RWPE2 (cell line): Measurements from ENCODE around the gene VASP.

Experiments
- ATAC-seq: fragments of 200-7000 bp; cut with Tn5 transposase; 3 replicates; pipeline ENCODE4 v1.9.1; 2021; ENCODE audit warnings: low read depth
- DNase-seq: peaks from one replicate; pipeline ENCODE4 v3.0.0-alpha.2; 2020; ENCODE audit warnings: low spot score
- H3K27ac ChIP-seq: fragments of 450-650 bp; 2 replicates; pipeline ENCODE4 v1.5.1; 2017; ENCODE audit warnings: mild to moderate bottlenecking; ENCODE audit not compliant: poor library complexity, severe bottlenecking
- H3K27me3 ChIP-seq: fragments of 250-450 bp; sonication (Bioruptor Pico); 2 replicates; pipeline ENCODE4 v1.5.1; 2021; ENCODE audit warnings: mild to moderate bottlenecking, moderate library complexity; ENCODE audit not compliant: insufficient read depth, poor library complexity, severe bottlenecking
- H3K36me3 ChIP-seq: fragments of 250-450 bp; sonication (Bioruptor Pico); 2 replicates; pipeline ENCODE4 v1.5.1; 2020; ENCODE audit warnings: low read depth, mild to moderate bottlenecking, moderate library complexity
- H3K4me1 ChIP-seq: fragments of 250-450 bp; sonication (Bioruptor Pico); 2 replicates; pipeline ENCODE4 v1.5.1; 2021; ENCODE audit warnings: mild to moderate bottlenecking, moderate library complexity; ENCODE audit not compliant: insufficient read depth, poor library complexity, severe bottlenecking
- H3K4me3 ChIP-seq: fragments of 250-450 bp; sonication (Bioruptor Pico); 2 replicates; pipeline ENCODE4 v1.5.1; 2021; ENCODE audit warnings: mild to moderate bottlenecking, moderate library complexity; ENCODE audit not compliant: severe bottlenecking
- H3K9me3 ChIP-seq: fragments of 250-450 bp; sonication (Bioruptor Pico); 2 replicates; pipeline ENCODE4 v1.5.1; 2021; ENCODE audit warnings: mild to moderate bottlenecking, moderate library complexity; ENCODE audit not compliant: severe bottlenecking
- TF ChIP-seq, protein P1 (sequence below): fragments of 450-650 bp; IDR thresholded peaks from one replicate; pipeline ENCODE4 v1.5.1; 2017; ENCODE audit warnings: mild to moderate bottlenecking, moderate library complexity; ENCODE audit not compliant: poor library complexity, severe bottlenecking

VASP gene

DNA sequence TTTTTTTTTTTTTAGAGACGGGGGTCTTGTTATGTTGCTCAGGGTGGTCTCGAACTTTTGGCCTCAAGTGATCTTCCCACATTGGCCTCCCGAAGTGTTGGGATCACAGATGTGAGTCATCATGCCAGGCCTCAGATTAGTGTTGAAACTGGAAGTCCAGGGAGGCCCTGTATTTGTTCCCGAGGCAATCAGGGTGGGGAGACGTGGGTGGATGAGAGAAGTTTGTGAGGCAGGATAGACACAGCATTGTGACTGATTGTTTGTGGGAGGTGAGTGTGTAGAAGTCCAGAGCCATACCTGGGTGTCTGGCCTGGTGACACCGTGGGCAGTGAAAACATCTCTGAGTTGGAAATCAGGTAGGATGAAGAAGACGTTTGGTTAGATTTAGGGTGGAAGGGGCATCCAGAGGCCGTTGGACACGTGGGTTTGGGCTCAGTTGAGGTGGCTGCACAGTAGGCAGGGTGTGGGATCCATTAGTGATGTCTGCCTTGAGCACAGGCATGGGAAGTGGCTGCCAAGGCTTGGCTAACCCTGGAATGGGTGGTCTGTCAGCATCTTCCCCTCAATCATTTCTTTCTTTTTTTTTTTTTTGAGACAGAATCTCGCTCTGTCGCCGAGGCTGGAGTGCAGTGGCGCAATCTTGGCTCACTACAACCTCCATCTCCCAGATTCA is 22.9 kb upstream of the VASP start:
- Histone ChIP-seq H3K27me3 (no peaks in the 10 kb centered on the region), H3K36me3 (no peaks in the 10 kb centered on the region), H3K9me3 (no peaks in the 10 kb centered on the region), H3K27ac (peak overlapping the region; percentile 4), H3K4me3 (no peak overlapping the region), H3K4me1 (no peaks in the 10 kb centered on the region)
- ATAC-seq (no peak), DNase-seq (no peak)
- TF ChIP-seq, protein P1, sequence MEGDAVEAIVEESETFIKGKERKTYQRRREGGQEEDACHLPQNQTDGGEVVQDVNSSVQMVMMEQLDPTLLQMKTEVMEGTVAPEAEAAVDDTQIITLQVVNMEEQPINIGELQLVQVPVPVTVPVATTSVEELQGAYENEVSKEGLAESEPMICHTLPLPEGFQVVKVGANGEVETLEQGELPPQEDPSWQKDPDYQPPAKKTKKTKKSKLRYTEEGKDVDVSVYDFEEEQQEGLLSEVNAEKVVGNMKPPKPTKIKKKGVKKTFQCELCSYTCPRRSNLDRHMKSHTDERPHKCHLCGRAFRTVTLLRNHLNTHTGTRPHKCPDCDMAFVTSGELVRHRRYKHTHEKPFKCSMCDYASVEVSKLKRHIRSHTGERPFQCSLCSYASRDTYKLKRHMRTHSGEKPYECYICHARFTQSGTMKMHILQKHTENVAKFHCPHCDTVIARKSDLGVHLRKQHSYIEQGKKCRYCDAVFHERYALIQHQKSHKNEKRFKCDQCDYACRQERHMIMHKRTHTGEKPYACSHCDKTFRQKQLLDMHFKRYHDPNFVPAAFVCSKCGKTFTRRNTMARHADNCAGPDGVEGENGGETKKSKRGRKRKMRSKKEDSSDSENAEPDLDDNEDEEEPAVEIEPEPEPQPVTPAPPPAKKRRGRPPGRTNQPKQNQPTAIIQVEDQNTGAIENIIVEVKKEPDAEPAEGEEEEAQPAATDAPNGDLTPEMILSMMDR: no peak

DNA sequence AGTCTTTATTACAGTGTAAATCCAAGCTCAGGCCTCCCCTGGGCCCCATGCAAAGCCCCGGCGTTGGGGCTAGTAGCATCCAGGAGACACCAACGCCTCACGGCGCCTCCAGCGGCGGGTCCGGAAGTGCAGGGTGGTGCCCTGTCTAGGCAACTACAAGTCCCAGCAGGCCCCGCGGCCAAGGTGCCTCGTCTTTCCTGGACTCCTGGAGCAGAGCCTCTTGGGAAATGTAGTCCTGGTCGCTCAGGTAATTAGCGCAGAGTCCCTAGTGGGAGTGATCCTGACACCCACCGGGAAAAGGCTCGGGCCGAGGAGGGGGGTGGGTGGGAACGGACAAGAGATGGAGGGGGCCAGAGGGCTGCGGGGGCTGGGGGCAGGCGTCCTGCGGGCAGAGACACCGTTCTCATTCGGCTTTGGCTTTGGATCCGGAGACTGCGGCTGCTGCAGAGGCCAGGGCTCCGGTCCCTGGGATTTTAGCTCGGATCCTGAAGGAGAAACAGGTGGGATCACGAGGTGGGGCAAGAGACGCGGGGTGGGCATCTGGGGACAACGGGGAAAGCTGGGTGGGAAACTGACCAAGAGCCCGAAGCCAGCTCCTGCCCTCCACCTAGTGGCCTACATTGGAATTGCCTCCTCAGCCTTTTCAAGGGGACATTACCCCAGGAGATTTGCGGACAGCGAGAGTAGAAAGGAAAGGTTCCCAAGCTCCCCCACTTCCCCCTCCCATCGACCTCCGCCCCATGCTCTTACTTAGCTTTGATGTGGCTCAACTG is 21.8 kb upstream of the VASP start:
- Histone ChIP-seq H3K36me3 (no peaks in the 10 kb centered on the region), H3K27me3 (no peaks in the 10 kb centered on the region), H3K9me3 (no peaks in the 10 kb centered on the region), H3K4me3 (peak overlapping the region; percentile 41), H3K27ac (peak overlapping the region; percentile 47), H3K4me1 (no peaks in the 10 kb centered on the region)
- TF ChIP-seq, protein P1: peak; percentile 95
- peak; percentile 99 for DNase-seq
- ATAC-seq: peak; percentile 96

DNA sequence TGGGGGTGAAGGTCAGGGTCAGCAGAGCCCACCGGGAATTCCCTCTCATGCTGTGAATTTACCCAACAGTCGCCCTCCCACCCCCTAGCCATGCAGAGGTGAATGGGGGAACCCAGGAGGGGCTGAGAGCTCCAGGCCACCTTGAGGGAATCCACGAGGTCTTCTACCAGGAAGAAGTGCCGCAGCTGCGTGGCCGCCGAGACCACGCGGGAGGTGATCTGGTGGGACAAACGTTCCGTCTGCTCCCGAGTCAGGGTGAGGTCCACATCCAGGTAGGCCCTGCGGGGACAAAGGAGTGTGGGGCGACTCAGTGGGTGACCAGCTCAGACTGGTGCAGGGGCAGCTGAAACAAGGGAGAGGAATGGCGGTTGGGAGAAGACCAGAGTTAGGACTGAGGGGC is 18.6 kb upstream of the VASP start:
- H3K36me3 ChIP-seq: no peaks in the 10 kb centered on the region
- TF ChIP-seq, protein P1: no peak
- no peak for DNase-seq
- H3K4me3 ChIP-seq: no peak overlapping the region
- no peaks in the 10 kb centered on the region for H3K27me3 ChIP-seq
- H3K4me1 ChIP-seq: peaks cover 5% of the 10 kb centered on the region
- H3K27ac ChIP-seq: no peak overlapping the region
- ATAC-seq: no peak
- no peaks in the 10 kb centered on the region for H3K9me3 ChIP-seq

DNA sequence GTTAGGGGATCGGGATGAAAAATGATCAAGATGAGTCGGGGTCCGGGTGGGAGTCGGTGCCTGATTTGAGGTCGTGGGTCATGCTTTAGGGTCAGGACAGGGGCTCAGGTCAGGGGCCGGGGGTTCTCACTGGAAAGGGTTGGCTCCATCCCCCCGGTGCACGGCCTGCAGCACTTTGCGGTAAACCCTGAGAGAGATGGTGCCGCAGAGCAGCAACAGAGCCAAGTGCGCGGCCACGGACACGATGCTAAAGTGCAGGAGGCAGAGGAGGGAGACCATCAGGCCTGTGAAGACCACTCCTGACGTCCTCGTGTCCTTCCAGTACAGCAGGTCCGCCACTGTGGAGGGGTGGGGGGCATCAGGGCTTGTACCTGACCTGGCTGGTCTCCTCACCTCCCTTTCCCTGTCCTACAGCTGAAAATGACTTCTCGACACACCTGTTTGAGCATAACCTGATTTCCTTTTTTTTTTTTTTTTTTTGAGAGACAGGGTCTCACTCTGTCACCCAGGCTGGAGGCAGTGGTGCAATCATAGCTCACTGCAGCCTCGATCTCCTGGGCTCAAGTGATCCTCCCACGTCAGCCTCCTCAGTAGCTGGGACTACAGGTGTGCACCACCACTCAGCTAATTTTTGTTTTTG is 17.9 kb upstream of the VASP start:
- Histone ChIP-seq H3K36me3 (no peaks in the 10 kb centered on the region), H3K4me3 (no peak overlapping the region), H3K27me3 (no peaks in the 10 kb centered on the region), H3K27ac (no peak overlapping the region), H3K9me3 (no peaks in the 10 kb centered on the region), H3K4me1 (peaks cover 5% of the 10 kb centered on the region)
- TF ChIP-seq, protein P1: no peak
- no peak for DNase-seq
- no peak for ATAC-seq
